HG02571 (cell line): ENCODE measurements around the gene SDC1.

ENCODE experiments used
- ATAC-seq: cut with Tn5 transposase; IDR thresholded peaks from one replicate; pipeline ENCODE4 v1.9.1; 2021; ENCODE audit warnings: mild to moderate bottlenecking, moderate library complexity; ENCODE audit not compliant: unreplicated experiment

The SDC1 gene

DNA sequence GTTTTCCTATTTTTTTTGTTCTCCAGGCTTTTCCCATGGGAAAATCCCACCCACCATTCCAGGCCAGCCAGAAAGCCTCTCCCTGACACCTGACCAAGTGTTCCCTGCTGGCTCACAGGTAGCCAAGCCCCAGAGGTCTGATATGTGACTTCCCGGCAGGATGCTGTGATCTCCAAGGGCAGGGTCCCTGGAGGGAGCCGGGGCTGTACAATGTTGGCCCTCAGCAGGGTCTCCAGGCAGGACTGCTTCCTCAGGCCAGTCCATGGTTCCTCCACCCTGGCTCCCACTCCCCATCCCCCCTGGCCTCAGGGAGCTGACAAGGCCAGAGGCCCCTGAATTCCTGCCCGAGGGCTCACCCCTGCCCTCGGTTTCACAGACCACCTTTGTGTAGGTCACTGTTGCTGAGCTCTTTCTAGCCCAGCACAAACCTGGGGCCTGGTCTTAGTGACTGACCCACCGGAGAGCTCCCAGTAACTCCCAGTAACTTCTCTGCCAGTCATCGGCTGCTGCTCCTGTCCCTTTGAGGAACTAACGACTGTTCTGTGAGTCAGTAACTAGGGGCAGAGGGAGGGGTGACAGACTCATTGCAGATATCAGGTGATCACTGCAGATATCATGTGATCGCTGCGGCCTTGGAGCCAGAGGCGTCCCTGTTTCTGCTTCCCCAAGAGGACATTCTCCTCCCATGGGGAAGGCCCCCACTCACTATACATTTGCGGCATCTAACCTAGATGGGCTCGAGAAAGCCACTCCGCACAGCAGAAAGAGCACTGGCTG, 38.7 kb downstream of the SDC1 start:
- ATAC-seq: no peak

DNA sequence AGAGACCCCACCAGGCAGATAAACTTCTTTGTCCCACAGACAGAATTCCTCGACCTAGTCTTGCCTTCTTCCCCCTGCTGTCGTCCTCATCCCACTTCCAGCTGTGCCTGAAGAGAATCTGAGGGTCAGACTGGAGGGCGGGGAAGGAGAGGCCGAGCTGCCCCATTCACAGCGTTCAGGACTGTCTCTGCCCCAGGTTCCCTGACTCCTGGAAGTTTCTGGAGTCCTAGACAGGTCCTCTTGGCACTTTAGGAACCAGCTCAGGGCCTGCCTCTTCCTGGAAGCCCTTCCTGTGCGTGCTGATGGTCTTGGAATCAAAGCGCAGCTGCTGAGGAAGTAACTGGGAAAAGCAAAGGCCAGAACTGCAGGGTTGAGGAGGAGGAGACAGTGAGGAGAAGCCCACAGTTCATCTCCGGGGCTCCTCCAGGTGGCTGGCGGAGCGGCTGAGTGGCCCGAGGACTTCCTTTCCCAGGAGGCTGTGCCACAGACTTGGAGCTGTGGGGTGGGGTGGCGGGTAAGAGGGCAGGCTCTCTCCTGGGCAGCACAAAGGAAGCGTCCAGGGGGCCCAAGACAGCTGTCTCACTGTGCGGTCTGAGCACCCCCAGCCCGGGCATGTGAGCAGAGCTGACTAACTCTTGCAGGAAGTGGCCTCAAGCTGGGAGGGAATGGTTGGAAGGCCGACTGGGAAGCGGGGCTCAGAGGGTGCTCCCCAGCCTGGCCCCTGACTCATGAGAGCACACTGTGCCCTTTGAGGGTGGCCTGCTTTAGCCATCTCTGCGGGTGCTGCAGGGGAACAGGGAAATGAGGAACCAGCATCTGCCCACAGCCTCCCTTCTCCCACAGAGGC, 39.5 kb downstream of the SDC1 start:
- ATAC-seq: no peak

DNA sequence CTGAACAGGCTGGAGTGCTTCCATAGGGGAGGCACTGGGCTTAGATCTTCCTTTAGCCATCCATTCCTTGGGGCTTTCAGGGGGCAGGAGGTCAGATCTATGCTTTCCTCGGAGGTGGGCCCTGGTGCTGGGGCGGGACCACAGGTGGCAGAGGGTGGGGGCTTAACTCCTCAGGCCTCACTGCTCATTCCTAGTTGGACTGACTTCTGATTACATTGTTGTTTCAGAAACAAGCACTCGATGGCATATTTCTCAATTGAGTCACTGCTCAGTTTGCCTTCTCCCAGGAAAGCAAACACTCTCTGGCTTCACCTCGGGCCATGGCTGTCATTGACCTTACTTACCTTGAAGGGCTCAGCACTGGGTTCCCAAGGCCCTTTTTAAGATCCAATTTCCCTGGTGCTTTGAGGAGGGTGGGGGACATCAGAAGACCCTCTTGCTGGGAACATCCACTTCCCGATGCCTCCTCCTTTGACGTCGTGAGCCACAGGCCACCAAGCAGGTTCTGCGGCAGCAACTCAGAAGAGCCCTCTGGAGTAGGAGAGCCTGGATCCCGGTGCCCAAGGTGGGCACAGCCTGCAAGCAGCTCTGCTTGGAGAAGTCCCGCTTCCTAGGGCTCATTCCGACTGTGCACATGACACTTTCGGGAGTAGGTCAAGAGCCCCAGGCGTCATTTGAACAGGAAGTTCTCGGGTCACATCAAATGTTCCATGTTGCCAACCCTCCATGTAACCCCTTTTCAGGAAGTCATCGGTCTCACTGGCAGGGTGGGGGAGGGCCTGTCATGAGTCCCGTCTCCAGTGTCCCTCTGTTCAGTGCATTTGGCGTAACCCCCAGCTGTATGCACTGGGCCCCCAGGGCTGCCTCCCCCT, 40.6 kb downstream of the SDC1 start:
- no peak for ATAC-seq

DNA sequence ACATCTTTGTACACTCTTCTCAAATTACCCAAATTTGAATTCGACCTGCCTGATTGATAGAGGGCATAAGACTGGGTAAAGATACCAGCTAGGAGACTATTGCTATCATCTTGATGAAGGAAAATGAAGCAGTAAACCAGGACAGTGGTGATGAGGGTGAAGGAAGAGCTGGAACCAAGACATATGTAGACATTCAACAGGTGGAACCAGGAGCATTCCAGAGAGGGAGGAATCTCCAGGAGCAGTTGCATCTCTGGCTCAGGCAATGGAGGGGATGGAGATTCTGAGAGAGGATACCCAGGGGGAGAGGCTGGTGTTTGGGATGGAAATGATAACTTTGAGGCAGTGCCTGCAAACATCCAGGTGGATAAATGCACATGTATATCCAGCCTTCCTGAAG, 41.6 kb downstream of the SDC1 start:
- ATAC-seq: no peak

DNA sequence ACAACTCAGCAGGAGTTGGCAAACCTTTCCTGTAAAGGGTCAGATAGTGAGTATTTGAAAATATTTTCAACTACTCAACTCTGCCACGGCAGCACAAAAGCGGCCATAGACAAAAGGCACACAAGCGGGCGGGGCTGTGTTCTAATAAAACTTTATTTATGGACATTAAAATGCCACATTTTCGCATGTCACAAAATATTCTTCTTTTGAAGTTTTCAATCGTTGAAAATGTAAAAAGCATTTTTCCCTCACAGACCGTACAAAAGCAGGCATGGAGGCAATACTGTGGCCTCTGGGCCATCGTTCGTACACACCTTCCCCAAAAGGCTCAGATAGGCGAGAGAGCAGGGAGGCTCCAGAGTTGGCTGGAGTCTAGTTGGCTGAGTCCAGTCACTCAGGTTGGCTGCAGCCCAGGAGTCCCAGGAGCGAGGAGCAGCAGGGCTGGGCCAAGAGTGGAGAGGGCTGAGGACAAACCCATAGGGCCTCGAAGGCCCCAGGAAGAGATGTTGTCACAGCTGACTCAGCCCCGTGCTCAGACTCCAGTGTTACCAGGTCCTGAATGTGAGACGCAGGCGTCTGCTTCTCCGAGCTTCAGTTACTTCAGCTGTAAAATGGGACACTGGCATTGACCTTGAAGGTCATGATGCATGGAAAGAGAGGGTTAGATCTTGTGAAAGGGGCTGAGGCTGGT, 42.5 kb downstream of the SDC1 start:
- no peak for ATAC-seq

DNA sequence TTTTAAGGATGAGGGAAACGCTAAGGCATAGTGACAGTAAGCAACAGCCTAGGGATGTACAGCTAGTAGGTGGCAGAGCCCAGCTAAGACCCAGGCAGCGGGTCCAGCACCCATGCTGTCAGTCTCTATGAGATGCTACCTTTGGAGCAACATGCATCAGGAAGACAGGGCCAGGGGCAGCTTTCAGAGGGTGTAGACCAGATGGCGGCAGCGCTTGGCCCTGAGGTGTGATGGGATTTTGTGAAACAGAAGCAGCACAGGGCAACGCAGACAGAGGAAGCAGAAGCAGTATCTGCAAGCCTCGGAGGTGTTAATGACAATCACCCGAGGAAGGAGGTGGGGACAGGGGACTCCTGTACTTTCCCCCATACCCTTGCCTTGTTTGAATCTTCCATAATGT, 43.2 kb downstream of the SDC1 start:
- ATAC-seq: no peak

DNA sequence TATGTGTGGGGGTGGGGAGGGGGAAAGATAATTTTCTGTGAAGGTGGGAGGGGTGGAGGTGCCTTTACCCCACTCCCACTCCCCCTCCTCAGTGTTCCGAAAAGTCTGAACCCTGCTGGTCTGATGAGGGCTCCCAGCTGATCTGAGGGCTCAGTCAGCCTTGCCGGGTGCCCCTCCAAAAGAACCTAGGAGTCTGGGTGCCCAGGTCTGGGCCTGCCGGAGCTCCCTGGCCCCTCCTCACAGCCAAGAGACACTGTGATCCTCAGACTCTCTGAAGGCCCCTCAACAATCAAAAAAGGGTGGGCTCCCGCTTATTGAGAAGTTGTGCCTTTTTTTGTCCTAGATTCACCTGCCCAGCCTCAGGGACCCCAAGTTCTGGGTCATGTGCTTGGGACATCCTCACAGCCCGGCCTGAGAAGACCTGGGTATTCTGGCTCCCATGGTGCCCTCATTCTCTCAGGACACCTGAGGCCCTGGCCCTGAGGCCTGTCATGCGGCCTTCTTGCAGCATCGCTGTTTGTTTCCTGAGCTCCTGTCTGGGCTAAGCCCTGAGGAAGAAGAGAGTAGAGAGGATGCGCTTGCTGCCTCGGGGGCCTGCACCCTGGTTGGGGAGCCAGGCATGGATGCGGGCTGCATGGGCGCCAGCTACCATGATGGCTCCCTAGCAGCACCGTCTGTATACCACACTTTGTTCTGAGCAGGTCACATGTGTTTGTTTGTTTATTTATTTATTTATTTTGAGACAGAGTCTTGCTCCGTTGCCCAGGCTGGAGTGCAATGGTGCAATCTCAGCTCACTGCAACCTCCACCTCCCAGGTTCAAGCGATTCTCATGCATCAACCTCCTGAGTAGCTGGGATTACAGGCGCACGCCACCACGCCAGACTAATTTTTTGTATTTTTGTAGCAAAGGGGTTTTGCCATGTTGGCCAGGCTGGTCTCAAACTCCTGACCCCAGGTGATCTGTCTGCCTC, 44.0 kb downstream of the SDC1 start:
- ATAC-seq: no peak

DNA sequence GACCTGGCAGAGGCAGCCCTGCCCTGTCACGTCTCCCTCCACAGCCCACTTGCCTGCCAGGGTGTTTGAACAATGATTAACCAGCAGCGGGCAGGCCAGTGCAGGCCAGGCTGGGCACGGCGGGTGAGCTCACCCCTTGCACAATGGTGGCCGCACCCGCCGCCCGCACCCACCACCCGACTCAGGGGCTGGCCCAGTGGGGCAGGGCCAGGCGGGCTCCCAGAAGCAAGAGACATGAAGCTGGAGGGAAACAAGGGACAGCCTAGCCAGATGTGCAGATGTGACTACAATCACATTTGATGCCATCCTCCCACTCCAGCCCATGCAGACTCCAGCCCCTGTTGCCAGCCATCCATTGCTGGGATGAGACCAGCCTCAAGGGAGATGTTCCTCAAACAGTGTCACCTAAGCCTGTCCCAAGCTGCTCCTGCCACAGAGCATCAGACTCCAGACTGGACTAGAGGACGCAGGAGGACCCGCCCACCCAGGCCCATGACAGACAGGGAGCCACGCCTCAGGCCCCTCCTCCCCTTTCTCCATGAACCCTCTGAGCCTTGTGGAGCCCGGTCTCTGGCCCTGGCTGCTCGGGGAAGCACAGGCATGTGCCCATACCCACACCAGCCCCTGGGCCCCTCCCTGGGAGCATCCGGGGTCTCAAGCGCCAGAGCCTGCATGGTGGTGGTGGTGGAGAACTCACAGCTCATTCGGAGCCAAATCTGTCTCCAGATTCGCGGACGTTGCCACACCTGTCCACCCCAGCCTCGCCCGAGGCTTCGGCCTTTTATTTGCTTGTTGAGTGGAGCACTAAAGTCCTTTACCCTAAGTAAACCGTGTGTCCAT, 45.0 kb downstream of the SDC1 start:
- no peak for ATAC-seq

DNA sequence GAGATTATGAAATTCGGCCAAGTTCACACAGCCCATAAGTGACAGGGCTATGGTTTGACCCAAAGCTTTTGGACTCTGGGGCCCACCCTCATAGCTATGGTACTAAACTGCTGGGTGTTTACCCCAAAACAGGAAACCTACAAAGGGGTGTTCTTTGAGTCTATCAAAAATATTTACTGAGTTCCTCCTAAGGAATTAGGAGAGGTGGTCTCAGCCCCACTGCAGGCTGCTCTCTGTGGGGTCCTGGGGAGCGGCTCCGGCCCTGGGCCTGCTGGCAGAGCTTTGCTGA, 45.5 kb downstream of the SDC1 start:
- no peak for ATAC-seq

DNA sequence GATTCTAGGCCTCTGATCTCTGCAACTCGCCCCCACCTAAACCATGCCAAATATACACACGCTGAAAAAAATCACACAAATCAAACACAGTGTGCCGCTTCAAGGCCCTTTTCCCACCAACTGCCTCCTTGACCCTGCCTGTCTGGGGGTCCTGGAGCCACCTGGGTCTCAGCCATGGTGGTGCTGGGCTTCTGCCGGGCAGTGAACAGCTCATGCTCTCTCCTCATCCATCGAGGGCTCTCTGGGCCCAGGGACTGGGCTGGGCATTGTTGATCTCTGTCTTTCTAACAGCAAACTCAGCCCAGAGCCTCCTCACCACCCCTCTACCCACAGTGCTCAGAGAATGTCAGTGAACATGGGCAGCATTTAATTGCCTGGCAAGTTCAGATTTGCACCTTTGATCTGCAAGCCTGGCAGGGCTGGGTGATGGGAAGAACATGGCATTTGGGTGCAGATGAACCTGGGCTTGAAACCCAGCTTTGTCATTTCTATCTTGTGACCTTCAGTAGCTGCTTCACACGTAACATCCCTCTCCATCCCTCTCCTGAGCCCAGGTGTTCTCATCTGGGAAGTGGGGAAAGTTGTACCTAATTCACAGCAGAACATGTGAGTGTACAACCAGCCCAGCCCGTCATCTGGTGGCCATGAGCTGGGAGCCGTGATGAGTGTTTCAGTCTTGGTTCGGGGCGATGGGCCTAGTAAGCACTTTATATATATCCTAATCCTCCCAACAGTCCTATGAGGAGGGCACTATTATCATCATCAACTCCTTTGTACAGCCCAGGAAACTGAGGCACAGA, 46.1 kb downstream of the SDC1 start:
- ATAC-seq: no peak

DNA sequence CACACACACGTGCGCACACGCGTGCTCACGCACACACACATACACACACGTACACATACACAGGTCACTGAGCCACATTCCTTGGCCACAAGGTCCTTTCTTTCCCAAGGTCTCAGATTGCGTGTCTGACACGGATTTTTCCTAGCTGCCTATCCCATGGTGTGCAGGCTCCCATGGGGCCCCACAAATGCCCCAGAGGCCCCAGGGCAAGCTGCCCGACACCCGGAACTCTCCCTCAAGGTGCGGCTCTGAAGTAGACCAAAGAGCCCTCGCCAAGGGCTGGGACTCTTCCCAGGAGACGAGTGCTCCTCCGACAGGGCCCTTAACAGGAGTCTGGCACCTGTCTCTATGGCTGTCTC, 46.7 kb downstream of the SDC1 start:
- no peak for ATAC-seq

DNA sequence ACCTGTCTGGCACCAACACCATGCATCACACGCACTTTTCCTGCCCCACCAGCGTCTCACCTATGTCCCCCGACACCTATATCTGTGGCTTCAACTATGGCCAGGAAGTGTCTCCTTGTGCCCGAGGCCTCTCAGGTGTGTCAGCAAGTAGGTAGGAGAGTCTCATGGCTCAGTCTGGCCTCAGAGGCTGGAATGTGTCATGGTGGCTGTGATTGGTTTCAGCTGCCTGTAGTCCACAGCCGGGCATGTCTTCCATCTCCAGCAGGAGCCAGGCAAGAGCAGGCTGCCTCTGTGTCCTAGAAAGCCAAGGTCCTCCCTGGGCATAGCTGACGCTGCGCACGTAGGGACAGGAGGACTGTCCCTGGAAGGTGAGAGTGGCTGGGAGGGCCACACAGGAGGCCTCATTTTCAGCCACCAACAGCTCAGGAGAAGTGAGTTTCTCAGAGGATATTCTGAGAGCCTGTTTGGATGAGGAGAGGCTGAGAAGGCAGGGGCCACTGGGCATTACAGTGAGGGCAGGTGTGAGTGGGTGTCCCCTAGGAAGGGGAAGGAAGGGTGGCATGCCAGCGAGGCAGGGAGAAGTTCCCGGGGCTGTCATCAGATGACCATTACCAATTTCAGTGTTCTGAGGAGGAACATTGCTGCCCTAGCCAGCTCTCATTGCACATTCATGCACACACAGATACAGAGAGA, 47.2 kb downstream of the SDC1 start:
- no peak for ATAC-seq

DNA sequence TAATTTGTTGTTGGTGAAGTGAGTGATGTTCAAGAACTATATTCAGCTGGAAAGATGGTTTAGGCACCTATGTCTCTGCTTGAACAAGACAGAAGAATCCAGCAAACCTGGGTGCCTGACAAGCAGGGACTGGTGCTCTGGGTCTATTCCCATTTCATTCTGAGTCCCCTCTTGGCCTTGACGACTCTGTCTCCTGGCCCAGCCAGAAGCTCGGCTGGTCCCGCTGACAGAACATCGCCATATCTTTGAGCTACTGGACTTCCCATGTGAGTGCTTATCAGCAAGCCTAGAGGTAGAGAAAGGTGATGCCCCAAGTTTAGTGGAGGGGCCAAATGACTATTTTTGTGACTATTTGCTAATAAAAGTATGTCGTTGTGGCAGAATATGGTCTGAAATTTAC, 48.2 kb downstream of the SDC1 start:
- ATAC-seq: no peak

DNA sequence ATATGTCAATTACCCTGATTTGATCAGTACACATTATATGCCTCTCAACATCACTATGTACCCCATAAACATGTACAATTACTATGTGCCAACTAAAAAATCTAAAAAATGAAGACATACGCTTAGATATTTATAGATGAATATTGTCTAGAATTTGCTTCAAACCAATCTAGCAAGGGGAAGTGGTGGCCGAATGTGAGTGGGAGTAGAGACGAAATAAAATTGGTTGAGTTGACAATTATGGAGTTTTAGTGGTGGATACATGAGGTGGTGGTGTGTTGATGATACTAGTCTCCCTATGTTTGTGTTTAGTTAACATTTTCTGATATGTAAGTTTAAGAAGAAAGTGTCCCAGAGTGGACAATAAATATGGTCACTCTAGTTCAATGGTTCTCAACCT, 49.0 kb downstream of the SDC1 start:
- ATAC-seq: no peak

DNA sequence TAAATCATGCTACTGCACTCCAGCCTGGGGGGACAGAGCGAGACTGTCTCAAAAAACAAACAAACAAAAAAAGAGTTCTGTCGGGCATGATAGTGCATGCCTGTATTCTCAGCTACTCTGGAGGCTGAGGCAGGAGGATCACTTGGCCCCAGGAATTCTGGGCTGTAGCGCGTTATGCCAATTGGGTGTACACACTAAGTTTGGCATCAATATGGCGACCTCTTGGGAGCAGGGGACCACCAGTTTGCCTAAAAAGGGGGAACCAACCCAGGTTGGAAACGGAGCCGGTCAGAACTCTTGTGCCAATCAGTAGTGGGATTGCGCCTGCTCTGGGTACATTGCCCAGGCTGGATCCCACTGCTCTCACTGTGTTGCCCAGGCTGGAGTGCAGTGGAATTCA, 49.7 kb downstream of the SDC1 start:
- ATAC-seq: no peak

DNA sequence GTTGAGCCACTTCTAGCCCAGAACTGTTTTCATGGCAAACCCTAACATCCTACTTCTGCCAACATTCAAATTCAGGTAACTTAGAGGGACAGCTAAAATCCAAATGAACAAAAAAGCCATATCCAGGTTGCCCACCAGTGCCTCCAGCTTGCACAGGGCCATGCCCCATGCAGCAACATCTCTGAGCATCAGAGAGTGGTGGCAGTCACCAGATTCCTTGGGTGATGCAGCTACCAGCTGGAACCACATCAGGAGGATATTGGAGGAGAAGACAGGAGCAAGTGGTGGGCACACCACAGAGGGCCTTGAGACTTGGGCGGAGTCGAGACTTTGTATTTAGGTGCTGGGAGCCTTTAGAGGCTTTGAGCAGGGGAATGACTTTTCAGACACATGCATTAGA, 50.5 kb downstream of the SDC1 start:
- no peak for ATAC-seq

DNA sequence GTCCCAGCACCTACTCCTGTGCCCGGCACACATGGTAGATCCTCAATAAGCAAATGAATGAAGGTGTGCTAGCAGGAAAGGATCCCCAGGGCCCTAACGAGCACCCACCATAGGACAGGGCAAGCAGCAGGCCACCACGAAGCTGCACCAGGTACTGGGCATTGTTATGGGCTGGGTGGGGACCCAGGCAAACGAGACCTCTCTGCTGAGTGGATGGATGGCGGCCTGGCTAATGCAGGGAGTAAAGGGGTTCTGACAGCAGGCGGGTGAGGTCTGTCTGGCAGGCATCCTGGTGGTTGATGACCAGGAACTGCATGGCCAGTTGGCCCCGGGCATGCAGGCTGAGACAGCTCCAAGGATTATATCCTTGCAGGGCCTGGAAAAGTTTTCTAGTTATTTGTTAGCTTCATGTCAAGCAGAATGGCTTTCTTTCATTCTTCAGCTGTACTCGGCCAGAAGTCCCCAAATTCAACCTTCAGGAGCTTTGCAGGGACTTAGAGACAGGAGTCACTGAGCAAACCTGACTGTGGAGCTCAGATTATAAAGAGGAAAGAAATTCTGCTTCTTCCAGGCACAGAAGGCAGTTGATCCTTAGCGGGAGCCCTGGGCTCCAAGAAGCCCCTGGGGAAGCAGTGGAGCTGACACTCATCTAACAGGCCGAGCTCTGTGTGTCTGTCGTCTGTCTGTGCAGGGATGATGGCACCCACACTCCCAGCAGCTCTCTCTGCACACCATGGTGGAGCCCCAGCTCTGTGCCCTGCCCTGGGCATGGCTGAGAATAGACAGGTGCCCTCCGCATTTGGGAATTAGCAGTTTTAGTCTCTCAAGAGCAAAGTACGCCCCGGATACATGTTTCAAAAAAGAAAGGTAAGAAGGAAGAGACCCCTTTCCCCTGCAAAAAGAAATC, 51.2 kb downstream of the SDC1 start:
- ATAC-seq: no peak
